ENCODE measurements around the gene KCNG2.

DNA sequence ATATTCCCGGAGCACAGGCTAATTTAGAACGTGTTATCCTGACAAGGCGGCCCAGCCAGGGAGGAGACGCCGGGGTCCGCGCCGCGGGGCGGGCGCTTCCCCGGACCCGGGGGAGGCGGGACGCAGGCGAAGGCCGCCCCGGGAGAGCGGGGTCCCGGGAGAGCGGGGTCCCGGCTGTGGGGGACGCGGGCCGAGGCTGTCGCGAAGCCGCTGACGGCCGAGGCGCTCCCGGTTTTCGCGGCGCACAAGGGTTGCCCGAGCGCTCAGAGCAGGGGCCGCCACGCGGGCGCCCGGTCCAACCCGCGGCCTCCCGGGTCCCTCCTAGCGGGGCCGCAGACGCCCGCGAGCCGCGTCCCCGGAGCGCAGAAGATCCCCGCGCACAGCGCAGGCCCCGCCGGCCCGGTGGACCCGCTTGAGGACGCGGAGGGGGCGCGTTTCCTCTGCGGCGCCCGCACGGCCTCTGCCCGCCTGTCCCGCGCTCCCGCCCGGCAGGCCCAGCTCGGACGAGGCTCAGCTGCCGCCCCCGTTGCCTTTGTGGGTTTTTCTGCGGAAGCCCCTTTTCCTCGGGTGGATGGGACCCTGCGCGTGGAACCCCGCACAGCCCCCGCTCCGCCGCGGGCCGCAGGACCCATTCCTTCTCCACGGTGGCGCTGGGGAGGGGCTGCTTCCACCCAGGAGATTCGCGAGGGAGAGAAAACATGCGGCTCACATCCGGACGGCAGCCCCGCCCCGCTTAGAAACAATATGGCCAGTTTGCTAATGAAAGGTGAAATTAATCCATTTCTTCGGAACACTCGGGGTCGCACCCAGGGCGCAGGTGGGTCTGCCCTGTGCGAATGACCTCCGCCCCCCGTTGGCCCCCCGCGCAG lies 9.6 kb upstream of the KCNG2 start:
- TF ChIP-seq RFX5 (IDR thresholded peaks at IDR 0.05; ENCODE audit: borderline replicate concordance, low read depth, low read length) = no peak
- TF ChIP-seq TBP (IDR thresholded peaks at IDR 0.05; ENCODE audit: low read depth, low read length) = no peak
- TF ChIP-seq TAF1 (IDR thresholded peaks at IDR 0.05; ENCODE audit: low read depth, low read length) = no peak
- no peak for TF ChIP-seq POLR2AphosphoS5 (IDR thresholded peaks at IDR 0.05; ENCODE audit: low read depth, low read length)
- TF ChIP-seq, protein P1, sequence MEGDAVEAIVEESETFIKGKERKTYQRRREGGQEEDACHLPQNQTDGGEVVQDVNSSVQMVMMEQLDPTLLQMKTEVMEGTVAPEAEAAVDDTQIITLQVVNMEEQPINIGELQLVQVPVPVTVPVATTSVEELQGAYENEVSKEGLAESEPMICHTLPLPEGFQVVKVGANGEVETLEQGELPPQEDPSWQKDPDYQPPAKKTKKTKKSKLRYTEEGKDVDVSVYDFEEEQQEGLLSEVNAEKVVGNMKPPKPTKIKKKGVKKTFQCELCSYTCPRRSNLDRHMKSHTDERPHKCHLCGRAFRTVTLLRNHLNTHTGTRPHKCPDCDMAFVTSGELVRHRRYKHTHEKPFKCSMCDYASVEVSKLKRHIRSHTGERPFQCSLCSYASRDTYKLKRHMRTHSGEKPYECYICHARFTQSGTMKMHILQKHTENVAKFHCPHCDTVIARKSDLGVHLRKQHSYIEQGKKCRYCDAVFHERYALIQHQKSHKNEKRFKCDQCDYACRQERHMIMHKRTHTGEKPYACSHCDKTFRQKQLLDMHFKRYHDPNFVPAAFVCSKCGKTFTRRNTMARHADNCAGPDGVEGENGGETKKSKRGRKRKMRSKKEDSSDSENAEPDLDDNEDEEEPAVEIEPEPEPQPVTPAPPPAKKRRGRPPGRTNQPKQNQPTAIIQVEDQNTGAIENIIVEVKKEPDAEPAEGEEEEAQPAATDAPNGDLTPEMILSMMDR (IDR thresholded peaks at IDR 0.05; ENCODE audit: control extremely low read depth in 1 of 3, insufficient read depth in 1 of 3, low read depth in 1 of 3, low read length in 3 of 3) = no peak
- TF ChIP-seq RAD21 (IDR thresholded peaks at IDR 0.05 in 1 of 2, conservative IDR thresholded peaks at IDR 0.05 in 1 of 2; ENCODE audit: low read depth in 2 of 2, low read length in 2 of 2) = no peak
- no peak for TF ChIP-seq NRF1 (IDR thresholded peaks at IDR 0.05; ENCODE audit: low read depth, low read length)
- peak; percentile 77 for TF ChIP-seq SUZ12 (IDR thresholded peaks at IDR 0.05; ENCODE audit: low read length)
- no peak for TF ChIP-seq EP300 (IDR thresholded peaks at IDR 0.05; ENCODE audit: borderline replicate concordance in 1 of 2, low read depth in 2 of 2, low read length in 2 of 2)

All from H1 (cell line).